Type B pancreatic cell (in vitro differentiated cells): ENCODE results near the gene PYGM. TPM values are rescaled to one million over a fixed set of nuclear protein-coding genes. Genes with fewer than 3 reads are reported as not detected.

Experiments used
- DNase-seq: peaks from one replicate; pipeline ENCODE4 v3.0.0; 2021; ENCODE audit warnings: mixed read lengths; ENCODE audit not compliant: unreplicated experiment; ENCODE audit errors: extremely low spot score
- H3K27ac Mint-ChIP-seq: 2 replicates; pipeline ENCODE4 v1.8.0; 2021; ENCODE audit warnings: mild to moderate bottlenecking, mixed read lengths
- H3K27me3 Mint-ChIP-seq: 2 replicates; pipeline ENCODE4 v1.8.0; 2021; ENCODE audit warnings: mixed read lengths
- H3K36me3 Mint-ChIP-seq: 2 replicates; pipeline ENCODE4 v1.8.0; 2021; ENCODE audit warnings: mixed read lengths
- H3K4me1 Mint-ChIP-seq: one replicate; pipeline ENCODE4 v1.8.0; 2021; ENCODE audit warnings: mixed read lengths; ENCODE audit not compliant: unreplicated experiment
- H3K4me3 Mint-ChIP-seq: 2 replicates; pipeline ENCODE4 v1.8.0; 2021; ENCODE audit warnings: mild to moderate bottlenecking, mixed read lengths
- H3K9me3 Mint-ChIP-seq: 2 replicates; pipeline ENCODE4 v1.8.0; 2021; ENCODE audit warnings: mixed read lengths
- total RNA-seq: library from RNA; stranded (reverse); gene quantifications from 2 replicates; pipeline ENCODE4 v1.2.1, GENCODE V29; 2021; ENCODE audit warnings: low replicate concordance
- TF ChIP-seq, protein P1 (sequence below): fragments of 200-600 bp; sonication (generic); conservative IDR thresholded peaks from 2 replicates; pipeline ENCODE4 v1.5.0; 2021; ENCODE audit warnings: antibody characterized with exemption, mild to moderate bottlenecking

The PYGM gene
- total RNA-seq, 1 donor from 2014 or later, result 239 TPM

DNA sequence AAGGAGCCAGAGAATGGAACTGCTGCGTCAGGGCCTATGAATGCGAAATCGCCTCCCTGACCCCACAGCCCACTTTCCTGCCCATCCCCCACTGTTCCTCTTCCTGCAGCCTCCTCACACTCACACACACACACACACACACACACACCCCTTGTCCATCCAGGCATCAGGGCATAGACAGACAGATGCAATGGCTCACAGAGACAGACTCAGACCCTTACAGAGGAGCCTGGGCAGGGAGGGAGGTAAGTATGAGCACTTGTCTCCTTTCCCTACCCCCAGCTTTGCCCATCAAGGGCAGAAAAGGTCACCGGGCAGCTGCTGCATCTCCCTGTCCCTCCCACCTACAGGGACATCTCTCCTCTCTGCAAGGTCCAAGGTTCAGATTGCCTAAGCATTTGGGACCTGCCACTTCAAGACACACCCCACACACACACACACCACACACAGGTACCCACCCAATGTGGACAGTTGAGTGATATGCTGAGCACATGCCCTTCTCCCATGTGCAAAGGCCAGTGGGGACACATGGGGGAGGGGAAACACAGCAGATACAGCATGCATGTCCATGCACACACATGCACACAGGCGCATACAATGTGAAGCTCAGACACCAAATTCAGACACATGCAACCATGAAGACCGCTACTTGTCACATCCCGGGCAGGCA lies 34.8 kb downstream of the PYGM start:
- Mint-ChIP-seq H3K36me3 (no peaks in the 10 kb centered on the region), H3K27me3 (peaks cover 58% of the 10 kb centered on the region), H3K4me1 (peaks cover 18% of the 10 kb centered on the region), H3K4me3 (peak overlapping the region; percentile 43), H3K27ac (no peak overlapping the region), H3K9me3 (no peaks in the 10 kb centered on the region)
- no peak for DNase-seq
- TF ChIP-seq, protein P1, sequence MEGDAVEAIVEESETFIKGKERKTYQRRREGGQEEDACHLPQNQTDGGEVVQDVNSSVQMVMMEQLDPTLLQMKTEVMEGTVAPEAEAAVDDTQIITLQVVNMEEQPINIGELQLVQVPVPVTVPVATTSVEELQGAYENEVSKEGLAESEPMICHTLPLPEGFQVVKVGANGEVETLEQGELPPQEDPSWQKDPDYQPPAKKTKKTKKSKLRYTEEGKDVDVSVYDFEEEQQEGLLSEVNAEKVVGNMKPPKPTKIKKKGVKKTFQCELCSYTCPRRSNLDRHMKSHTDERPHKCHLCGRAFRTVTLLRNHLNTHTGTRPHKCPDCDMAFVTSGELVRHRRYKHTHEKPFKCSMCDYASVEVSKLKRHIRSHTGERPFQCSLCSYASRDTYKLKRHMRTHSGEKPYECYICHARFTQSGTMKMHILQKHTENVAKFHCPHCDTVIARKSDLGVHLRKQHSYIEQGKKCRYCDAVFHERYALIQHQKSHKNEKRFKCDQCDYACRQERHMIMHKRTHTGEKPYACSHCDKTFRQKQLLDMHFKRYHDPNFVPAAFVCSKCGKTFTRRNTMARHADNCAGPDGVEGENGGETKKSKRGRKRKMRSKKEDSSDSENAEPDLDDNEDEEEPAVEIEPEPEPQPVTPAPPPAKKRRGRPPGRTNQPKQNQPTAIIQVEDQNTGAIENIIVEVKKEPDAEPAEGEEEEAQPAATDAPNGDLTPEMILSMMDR, result no peak

DNA sequence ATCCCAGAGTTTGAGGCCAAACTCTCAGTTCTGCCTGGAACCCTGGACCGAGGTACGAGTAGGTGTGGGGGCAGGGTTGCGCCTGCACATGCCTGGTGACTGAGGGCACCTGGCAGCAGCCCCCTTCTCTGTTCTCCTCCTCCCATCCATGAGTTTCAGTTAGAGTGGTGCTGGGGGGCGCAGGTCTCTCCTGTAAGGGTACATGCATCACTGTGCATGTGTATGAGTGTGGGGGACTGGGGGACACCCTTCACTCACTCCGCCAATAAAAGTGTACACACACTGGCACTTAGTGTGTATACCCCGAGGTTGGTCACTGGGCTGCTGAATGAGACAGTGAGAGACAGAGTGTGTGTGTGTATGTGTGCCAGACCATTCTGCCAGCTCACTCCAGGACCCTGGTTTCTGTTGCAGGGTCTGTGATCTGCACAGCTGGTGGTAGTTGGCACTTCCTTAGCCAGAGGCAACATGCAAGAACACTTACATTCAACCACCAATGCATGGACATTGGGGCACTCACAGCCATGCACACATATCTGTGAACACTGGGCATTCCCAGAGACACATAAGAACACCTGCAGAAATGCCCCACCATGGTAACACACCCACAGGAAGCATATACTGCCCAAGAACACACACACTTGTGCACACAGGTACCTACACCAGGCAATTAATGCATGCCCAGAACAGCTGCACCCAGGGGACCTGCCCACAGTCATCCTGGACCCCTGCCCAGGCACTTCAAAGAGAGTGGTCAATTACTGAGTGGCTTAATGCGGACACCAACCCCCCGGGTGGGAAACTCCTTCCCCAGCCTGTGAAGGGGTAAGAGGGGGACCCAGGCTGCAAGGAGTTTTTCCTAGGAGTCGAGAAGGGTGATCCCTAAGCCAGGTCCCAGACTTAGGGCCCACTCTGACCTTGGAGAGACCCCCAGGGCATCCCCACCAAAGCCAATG lies 35.6 kb downstream of the PYGM start:
- H3K4me3 Mint-ChIP-seq, result peak overlapping the region; percentile 75
- H3K9me3 Mint-ChIP-seq, result no peaks in the 10 kb centered on the region
- no peak overlapping the region for H3K27ac Mint-ChIP-seq
- peaks cover 63% of the 10 kb centered on the region for H3K27me3 Mint-ChIP-seq
- peaks cover 18% of the 10 kb centered on the region for H3K4me1 Mint-ChIP-seq
- no peaks in the 10 kb centered on the region for H3K36me3 Mint-ChIP-seq
- TF ChIP-seq, protein P1, result no peak
- no peak for DNase-seq

DNA sequence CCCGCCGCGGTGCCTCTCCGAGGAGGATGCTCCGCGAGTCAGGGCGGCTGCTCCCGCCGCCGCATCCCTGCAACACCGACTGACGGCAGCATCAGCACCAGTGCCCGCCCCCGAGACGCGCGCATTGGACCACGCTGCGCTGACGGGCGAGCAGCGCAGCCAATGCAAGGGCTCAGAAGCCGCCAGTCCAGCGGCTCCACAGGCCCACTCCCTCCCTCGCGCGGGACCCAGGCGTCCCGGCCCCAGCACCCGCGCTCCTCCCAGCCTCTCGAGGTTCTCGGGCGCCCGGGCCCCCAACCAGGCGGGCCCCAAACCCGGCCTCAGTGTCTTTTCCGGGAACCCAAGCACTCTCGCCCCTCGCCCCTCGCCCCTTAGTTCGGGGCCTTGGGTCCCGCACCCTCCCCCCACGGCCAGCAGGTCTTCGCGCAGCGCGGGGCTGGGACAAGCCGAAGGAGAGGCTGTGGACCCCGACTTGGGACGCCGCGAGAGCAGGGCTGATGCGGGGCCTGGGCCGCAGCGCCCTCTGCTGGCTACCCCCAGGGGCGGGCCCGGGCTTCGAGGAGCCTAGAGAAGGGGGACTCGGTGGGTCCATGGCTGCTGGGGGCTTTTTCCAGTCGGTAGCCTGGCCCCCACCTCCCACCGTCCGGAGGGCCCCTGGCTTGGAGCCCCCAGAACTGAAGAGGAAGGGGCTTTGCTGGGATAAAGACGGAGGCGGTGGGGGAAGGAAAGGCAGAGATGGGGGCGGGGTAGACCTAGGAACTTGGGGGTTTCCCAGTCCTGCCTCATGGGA lies 36.5 kb downstream of the PYGM start, which contains the start of gene NRXN2:
TSS of gene NRXN2 (minus strand) at position 81 of the 790 bp plus-strand sequence. CDS start 9,498 bp downstream, outside the sequence.
- Mint-ChIP-seq H3K4me1 (peaks cover 18% of the 10 kb centered on the region), H3K4me3 (peak within 1 kb of the TSS; percentile 75), H3K36me3 (no peaks in the 10 kb centered on the region), H3K27ac (no peak within 1 kb of the TSS), H3K27me3 (peaks cover 68% of the 10 kb centered on the region), H3K9me3 (no peaks in the 10 kb centered on the region)
- TF ChIP-seq, protein P1, result peak; percentile 99
- DNase-seq, result peak; percentile 89

DNA sequence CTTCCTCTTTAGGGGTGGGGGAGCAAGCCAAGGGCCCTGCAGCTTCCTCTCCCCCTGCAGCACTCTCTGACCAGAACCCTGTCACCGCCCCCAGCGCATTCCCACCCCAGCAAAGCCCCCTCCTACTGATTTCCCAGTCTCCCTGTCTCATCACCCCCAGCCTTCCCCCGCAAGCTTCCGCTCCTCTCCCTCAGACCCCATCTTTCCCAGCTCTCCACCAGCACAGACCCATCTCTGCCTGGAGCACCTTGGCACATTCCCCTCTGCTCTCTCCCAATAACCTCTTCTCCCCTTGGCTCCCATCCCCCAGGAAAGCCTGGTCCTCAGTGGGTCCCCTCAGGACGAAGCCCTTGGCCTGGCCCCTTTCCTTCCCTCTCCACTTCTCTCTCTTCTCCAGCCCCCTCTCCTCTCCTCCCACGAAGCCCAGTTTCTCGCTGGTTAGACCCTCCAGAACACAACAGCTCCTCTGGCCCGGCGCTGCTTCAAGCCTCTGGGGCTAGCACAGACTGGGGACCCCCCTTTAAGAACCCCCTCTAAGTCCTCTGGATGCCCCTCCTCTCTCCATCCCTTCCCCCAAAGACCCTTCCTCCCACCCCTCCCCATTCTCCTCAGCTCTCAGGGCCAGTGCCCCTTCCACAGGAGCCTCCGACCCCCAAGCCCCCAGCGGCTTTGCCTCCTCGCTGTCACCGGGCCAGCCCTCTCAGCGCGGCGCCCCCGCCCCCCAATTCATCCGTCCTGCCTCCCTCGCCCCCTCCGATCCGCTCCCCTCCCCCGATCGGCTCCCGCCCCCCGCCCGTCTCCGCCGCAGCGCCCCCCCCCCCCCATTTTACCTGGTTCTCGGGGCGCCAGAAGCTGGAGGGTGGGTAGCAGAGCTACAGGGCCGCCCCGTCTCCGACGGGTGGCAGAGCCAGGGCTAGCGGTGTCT lies 37.4 kb downstream of the PYGM start:
- Mint-ChIP-seq H3K27me3 (peaks cover 72% of the 10 kb centered on the region), H3K27ac (no peak overlapping the region), H3K4me3 (peak overlapping the region; percentile 57), H3K36me3 (no peaks in the 10 kb centered on the region), H3K9me3 (no peaks in the 10 kb centered on the region), H3K4me1 (peaks cover 18% of the 10 kb centered on the region)
- no peak for DNase-seq
- TF ChIP-seq, protein P1, result no peak

DNA sequence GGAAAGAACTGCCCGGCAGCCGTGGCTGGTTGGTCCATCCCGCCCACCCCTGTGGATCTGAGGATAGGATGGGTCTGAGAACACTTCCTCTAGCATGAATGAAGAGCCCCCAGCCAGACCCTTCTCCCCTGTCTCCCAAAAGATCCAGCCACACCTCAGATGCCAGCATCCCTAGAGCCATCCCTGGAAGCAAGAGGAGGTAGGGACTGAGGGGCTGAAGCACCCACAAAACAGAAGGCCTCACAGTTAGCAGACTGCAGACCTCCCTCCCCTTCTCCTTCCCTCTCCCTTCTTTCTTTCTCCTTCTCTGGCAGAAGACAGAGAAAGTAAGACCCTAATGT lies 38.4 kb downstream of the PYGM start:
- no peak for DNase-seq
- H3K36me3 Mint-ChIP-seq, result no peaks in the 10 kb centered on the region
- TF ChIP-seq, protein P1, result no peak
- no peak overlapping the region for H3K27ac Mint-ChIP-seq
- H3K4me3 Mint-ChIP-seq, result no peak overlapping the region
- no peaks in the 10 kb centered on the region for H3K9me3 Mint-ChIP-seq
- H3K4me1 Mint-ChIP-seq, result peaks cover 17% of the 10 kb centered on the region
- H3K27me3 Mint-ChIP-seq, result peaks cover 76% of the 10 kb centered on the region
